CD4-positive, alpha-beta T cell treated with Interleukin-4 for 4 hours (primary cell): ENCODE measurements around the gene XXYLT1.
"Not testable (repeated sequence)": the region's sequence is repeated elsewhere in the genome, so short reads cannot be mapped to it uniquely, and the experiment has no call there.

ENCODE experiments used
- DNase-seq: peaks from one replicate; pipeline ENCODE4 v3.0.0-alpha.2; 2020

The XXYLT1 gene

DNA sequence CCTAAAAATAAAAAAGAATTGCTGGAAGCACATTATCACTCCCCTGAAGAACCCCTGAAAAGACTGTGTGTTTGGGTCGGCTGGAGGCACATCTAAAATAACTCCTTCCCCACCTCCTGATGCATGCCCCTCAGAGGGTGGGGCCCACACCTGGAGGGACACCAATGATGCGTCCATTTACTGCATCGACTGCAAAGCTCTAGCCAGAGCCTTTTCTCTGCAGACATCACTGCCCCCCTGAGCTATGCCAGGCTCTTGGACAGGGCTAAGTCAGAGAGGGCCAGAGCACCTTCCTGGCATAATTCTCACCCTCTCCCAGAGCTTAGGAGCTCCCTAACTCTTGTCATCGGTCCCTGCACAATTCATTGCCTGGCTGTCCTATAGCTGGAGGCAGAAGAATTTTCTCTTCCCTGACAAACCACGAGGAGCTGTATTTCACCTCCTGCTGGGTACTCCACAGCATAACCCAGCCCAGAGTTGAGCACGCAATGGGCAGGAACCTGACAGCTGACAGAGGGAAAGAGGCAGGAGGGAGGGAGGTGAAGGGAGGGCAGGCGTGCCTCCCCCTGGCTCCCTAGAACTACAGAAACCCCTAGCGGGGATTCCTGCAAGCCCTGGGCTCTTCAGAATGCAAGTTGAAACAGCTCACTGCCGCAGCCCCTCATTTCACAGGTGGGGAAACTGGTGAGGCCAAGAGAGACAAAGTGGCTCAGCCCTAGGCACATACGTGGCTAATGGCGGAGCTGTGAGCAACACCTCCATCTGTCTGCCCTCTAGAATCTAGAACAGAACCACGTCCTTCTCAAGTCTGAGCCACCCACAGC, 46.6 kb downstream of the XXYLT1 start:
- no peak for DNase-seq

DNA sequence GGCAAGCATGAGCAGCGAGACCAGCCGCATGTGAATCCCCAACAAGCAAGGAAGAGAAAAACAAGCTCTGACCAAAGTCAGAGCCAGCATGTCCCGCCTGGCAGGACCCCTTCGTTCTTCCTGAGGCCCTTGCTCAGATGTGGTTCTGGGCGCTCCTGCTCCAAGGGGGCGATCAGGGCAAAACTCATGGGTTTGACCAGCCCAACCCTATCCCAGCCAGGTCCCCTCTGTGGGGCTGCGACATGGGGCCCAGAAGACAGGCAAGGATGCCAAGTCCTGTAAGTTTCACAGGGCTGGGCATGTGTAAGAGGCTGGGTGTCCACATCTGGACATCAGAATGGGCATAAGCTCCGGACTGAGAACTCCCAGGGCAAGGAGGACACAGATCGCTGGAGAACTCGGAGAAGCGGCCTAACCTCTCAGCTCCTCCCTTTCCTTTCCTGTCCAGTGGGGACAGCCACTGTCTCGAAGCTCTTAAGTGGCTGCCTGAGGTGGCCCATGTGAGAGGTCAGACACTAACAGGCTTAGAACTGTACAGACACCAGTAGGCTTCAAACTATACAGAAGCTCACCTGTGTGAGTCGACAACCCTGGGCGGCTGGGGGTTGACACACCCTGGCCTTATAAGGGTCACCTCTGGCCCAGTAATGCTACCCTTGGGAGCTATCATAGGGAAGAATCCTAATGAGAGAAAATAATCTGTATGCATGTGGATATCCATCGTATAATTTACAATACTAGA, 48.9 kb downstream of the XXYLT1 start:
- no peak for DNase-seq

DNA sequence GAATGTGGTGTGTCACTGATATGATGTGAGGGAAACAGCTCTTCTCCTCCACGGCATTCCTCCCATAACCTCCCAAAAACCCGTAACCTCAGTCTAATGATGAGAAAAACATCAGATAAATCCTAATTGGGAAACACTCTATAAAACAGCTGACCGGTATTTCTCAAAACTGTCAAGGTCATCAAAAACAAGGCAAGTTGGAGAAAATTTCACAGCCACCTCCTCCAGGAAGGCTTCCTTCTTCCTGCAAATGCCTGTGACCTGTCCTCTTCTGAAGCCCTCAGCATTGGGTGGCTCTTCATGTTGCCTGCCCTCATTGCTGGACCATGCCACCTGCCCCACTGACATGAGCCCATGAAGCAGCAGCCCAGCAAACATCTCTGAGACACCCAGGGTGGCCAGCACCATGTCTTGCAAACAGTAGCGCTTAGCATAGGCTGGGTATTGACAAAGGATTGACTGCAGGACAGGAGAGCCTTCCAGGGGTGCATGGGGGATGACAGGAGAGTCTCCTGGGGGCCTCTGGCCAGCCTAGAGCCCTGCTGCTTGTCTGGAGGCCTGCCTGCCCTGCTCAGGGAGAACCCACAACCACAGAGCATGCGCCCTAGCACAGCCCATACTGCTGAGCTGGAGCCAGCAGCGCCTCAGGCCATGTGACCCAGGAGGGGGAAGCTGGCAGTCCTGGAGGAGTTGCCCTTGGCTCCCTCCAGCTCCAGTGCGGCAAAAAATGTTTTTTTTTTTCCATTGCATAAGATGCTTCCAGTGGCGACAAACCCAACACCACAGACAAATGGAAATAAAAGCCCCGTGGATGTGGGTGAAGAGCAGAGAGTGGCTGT, 49.7 kb downstream of the XXYLT1 start:
- no peak for DNase-seq

DNA sequence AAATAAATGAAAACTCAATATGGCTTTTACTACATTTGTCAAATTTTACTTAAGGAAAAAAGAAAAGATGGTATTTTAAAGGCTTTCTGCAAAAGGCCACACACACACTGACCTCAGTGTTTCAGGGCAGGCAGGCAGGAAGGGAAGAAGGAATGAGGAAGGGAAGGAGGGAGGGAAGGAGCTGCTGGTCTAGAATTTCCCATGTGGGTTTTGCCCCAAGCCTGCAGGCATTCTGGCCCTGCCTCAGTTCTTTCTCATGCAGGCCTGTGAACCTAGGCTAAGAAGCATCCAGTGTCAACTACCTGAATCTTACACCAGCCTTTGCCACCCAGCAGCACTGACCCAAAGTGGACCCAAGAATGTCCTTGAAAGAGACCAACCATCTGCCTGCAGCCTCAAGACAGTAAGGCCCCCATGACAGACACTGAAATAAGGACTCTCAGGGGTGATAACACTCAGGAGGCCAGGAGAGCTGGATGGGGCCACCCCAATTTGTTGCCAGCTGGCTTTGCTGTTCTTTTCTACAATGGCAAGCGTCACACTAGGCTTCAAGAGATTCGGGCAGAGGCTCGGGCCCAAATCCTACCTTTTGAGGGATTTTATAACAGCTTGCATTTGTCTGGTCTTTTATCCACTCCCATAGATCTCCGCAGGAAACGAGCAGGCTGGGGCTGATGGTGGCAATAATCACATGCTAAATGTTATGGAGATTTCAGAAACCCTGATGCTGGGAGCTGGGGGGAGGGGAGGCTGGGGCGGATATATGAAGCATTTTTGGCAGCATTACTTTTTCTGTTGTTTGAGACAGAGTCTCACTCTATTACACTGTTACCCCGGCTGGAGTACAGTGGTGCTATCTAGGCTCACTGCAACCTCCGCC, 51.4 kb downstream of the XXYLT1 start:
- DNase-seq: no peak

DNA sequence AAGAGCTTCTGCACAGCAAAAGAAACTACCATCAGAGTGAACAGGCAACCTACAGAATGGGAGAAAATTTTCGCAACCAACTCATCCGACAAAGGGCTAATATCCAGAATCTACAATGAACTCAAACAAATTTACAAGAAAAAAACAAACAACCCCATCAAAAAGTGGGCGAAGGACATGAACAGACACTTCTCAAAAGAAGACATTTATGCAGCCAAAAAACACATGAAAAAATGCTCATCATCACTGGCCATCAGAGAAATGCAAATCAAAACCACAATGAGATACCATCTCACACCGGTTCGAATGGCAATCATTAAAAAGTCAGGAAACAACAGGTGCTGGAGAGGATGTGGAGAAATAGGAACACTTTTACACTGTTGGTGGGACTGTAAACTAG, 52.6 kb downstream of the XXYLT1 start:
- DNase-seq: not testable (repeated sequence)

DNA sequence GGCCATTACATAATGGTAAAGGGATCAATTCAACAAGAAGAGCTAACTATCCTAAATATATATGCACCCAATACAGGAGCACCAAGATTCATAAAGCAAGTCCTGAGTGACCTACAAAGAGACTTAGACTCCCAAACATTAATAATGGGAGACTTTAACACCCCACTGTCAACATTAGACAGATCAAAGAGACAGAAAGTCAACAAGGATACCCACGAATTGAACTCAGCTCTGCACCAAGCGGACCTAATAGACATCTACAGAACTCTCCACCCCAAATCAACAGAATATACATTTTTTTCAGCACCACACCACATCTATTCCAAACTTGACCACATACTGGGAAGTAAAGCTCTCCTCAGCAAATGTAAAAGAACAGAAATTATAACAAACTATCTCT, 55.4 kb downstream of the XXYLT1 start:
- not testable (repeated sequence) for DNase-seq

DNA sequence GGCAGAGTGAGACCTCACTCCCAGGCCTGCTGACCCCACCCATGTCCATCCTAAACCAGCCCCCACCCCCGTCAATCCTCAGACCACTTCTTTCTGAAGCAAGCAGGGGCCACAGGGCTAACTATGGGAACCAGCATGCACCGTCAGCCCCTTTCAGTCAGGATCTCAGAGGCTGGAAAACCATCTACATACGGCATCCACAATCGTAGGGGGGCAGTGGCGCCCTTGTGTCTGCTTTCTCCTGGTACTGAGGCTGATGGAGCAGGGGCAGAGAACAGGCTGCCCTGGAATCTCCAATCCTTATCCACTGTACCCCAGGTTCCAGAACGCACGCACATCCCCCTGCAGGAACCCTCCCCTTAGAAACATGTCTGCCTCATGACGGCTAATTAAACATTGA, 56.6 kb downstream of the XXYLT1 start:
- no peak for DNase-seq

DNA sequence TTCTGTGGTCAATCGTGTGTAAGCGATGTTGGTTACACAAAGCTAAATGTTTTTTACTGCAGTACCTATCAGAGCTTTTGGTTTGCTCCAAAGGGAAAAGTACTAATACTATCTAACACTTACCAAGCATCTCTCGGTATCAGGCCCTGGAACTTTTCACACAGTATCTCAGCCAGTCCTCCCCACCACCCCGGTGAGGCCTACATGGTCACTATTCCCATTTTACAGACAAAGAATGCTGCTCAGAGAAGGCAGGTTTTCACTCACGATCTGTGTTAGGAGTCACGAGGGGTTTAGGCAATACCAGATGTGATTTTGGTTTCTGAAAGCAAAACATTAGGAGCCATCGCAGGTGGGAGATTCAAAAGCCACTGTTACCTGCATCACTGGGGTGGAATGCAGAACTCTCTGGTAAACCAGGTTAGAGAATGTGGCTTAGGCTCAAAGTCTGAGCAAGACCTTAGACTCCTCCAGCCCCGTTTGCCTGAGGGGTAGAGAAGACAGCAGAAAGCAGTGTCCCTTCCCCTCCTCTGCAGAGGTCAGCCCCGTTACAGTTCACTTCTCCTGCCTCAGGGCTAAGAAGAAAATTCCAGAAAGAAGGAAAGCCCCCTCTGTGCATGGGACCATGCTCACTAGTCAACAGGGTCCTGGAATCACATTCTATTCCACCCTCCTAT, 57.2 kb downstream of the XXYLT1 start:
- no peak for DNase-seq

DNA sequence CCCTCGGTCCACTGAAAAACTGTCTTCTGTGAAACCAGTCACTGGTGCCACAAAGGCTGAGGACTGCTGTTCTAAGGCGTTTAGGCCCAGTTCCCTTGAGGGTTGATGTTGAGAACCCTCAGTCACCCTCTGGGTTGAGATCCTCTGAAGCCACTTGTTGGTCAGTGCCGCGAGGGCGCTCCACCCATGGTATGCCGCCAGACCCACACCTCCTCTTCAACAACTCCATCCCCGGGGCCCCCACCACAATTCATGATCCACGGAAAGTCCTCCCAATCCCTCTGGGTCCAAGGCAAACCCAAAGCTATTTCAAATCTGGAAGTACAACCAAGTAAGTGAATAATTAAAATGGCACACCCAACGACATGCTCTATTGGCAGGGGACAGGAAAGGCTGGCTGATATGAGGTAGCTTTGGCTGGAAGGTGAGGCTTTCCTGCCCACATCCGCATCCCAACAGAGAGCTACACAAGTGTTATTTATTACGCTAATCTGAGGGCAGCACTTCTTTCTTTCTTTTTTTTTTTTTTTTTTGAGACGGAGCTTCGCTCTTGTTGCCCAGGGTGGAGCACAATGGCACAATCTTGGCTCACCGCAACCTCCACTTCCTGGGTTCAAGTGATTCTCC, 58.1 kb downstream of the XXYLT1 start:
- DNase-seq: no peak

DNA sequence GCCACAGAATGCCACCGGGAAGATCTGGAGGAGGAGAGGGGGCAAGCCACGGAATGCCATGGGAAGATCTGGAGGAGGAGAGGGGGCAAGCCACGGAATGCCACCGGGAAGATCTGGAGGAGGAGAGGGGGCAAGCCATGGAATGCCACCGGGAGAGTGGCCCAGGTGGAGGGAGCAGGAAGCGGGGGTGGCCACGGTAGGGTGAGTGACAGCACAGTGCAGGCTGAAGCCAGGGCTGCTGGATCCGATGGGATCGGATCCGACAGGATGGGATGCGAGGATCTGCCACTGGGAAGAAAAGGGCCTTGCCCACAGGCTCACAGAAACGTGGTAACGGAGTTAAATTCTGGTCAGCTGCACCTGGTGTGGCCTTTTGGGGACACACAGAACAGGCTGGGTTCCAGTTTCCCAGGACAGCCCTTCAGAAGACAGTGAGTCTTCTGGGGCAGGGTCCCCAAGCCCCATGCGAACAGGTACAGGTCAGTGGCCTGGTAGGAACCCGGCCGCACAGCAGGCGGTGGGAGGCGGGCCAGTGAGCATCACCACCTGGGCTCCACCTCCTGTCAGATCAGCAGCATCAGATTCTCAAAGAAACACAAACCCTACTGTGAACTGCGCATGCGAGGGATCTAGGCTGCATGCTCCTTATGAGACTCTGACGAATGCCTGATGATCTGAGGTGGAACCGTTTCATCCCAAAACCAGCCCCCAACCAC, 58.8 kb downstream of the XXYLT1 start:
- DNase-seq: no peak

DNA sequence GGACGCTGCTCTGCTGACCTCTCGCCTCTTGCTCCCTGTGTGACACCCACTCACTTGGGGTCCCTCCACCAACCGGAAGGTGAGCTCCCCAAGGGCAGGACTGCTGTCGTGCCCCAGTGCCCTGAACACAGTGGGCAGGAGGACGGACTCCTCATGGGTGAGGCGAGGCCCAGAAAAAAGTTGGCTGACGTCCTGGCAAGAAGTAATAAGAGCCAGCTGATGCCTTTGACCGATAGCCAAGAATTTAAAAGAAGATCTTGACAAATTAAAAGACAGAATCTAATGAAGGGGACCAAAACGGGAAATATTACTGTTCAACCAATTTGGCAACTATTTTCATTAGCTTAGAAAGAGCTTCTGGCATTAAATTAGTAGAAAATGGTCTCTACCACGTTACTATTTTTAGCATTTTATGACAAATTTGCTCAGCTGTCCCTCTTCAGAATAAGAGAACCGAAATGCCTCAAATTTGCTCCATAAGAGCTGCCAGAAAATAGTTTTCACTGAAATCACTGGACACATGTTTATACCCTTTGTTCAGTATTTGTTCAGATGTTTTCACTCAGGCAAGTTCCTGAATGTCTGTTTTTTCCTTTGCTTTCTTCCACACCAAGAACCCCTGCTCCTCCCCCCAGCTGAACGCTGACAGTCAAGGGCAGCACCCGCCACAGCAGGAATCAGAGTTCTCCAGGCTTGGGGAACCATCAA, 60.5 kb downstream of the XXYLT1 start:
- DNase-seq: no peak

DNA sequence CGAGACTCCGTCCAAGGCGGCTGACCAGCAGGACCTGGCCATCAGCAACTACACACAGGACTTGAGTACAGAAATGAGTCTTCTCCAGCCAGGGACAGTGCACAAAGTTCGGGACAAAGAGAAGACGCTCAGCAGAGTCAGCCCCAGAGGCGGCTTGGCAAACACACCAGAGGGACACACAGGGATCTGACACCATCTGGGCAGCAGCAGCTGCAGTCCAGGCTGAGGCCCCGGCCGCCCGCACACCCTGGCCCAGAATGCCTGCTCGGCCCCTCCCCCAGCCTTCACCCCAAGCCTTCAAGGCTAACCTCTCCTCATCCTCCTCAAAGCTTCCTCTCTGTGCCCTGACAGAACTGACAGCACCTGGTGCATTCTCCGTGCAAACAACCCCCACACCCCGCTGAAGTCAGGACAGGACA, 61.1 kb downstream of the XXYLT1 start:
- no peak for DNase-seq

DNA sequence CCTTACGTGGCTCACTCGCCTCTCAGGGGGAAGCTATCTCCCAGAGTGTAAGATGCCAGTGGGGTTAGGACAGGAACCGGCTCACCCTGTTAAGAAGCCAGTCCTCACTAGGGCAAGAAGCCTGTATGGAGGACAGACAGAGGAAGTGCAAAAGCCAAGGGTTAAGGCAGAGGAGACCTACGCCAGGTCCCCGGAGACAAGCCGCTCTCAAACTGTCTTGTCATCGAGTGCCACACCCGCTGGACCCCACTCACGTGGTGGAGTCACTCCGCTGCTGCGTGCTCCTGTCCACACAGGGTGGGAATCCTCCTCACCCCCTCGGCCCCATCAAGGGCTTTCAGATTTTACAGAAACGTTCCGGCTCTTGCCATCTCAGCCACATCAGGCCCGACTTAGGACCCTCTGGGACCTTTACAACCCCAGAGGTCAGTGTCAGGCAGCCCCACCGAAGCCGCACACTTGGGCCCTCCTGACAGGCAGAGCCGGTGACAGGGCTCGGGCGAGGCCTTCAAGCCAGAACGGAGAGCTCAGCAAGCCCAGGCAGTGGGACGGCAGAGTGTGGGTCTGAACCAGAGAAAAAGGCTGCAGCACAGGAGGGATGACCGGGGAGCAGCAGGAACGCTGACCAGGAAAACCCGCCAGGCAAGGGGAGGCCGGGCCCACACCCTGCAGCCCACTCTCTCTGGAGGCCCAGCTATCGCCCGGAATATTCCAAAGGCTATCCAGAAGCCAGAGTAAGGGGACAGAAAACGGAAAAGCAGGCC, 61.7 kb downstream of the XXYLT1 start:
- DNase-seq: no peak

DNA sequence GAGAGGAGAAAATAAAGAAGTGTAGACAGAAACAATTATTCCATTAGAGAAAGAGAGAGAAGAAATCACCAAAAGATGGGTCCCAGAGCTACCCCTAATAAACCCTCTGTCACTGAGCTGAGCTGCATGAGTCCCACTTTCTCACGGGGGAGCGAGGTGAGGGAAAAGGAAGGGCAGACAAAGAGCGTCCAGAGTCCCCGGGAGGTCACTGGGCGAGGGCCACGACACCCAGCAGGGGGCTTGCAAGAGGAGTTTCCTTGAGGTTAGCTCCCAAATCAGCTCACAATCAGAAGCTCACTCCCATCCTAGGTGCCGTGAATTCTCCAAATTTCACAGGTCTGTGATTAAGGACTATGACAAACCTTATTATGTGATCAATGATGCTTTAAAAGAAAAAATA, 62.3 kb downstream of the XXYLT1 start:
- no peak for DNase-seq

DNA sequence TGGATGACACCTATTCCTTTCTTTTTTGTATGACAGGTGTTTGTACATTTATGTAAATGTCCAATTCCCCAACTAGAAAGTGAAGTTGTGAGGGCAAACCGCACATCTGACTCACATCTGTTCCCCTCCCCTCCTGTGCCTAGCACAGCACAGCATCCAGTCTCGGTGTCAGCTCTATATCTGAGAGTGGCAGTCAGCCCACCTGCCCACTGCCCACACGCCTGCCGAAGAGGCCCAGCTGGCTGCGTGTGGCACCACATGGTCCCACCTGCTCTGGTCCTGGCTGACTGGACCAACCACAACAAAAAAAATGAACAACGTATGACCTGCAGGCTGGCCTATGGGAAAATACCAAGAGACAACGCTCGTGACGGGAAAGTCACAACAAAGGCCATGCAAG, 62.8 kb downstream of the XXYLT1 start:
- DNase-seq: no peak

DNA sequence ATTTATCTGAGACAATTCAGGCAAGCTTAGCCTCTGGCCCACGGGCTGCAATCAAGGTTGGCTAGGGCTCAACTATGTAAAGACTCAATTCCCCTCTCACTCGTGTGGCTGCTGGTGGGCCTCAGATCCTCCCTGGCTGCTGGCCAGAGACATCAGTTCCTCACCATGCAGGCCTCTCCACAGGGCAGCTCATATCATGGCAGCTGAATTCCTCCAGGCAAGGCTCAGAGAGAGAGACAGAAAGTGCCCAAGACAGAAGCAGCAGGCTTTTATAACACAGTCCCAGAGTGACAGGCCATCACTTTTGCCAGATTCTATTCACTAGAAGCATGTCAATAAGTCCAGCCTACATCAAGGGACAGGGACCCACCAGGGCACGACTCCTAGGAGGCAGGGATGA, 63.2 kb downstream of the XXYLT1 start:
- no peak for DNase-seq

DNA sequence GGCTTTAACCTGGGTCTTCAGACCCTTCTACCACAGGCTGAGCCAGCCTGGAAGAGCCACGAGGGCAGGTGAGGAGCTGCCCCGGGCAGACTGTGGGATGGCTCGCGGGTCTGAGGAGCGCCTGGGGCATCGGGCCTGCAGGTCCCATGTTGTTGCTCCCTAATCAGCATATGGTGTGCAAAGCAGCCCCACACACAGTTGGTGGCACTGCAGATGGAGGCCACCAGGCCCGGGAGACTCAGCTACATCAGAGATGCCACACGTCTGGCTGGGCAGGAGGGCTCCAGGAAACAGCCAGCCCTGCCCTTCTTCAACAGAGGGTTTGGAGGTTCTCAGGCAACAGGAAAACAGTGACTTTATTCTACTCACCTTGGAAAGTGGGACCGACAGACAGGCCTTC, 63.9 kb downstream of the XXYLT1 start:
- DNase-seq: no peak

DNA sequence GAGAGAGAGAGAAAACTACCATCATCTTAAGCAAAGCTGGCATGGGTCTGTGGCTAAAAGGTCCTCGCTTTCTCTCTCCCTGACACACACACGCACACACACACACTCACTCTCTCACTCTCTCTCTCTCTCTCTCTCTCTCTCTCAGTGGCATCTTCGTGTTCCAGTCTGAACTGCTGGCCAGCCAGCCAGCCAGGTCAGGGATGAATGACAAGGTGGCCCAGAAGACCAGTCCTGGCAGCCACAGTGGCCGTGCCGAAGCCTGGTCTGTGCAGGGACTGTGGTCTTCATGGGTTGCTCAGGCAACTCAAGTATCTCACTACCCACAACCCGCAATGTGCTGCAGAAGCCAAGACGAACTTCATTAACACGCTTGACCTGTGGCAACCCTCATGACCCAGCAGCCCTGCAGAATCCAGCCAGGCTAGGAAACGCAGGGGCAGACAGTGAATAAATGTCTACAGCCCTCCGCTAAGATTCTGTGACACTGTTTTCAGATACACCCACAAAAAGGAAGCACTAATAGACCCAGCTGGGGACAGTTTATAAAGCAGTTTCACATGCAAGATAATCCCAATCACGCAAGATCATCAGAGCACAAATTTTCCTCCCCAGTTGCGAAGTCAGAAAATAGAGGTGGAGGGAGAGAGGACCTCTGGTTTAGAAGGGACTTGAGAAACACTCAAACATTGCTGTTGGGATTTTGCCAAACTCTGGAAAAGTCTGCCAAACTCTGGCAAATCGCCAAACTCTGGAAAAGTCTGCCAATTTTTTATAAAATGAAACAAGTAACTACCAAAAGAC, 66.4 kb downstream of the XXYLT1 start:
- DNase-seq: no peak
